ENCODE data around the gene ZAP70. TPM values are rescaled to one million over a fixed set of nuclear protein-coding genes. Genes with fewer than 3 reads are reported as not detected.

The ZAP70 gene
- total RNA-seq, 1 donor: 137 TPM

GRCh38 chr2:97759727-97760407 lies 46.5 kb downstream of the ZAP70 start:
- no peaks in the 10 kb centered on the region for H3K27me3 ChIP-seq (ENCODE audit: insufficient read depth, low read length)
- no peak overlapping the region for H3K4me3 ChIP-seq (ENCODE audit: low read length)
- peaks cover 9% of the 10 kb centered on the region for H3K4me1 ChIP-seq (ENCODE audit: insufficient read depth, low read length)
- no peaks in the 10 kb centered on the region for H3K9me3 ChIP-seq (ENCODE audit: low read depth, low read length)

GRCh38 chr2:97760480-97761049 lies 47.2 kb downstream of the ZAP70 start:
- H3K4me3 ChIP-seq (ENCODE audit: low read length): no peak overlapping the region
- H3K9me3 ChIP-seq (ENCODE audit: low read depth, low read length): no peaks in the 10 kb centered on the region
- H3K27me3 ChIP-seq (ENCODE audit: insufficient read depth, low read length): no peaks in the 10 kb centered on the region
- H3K4me1 ChIP-seq (ENCODE audit: insufficient read depth, low read length): peaks cover 9% of the 10 kb centered on the region

DNA sequence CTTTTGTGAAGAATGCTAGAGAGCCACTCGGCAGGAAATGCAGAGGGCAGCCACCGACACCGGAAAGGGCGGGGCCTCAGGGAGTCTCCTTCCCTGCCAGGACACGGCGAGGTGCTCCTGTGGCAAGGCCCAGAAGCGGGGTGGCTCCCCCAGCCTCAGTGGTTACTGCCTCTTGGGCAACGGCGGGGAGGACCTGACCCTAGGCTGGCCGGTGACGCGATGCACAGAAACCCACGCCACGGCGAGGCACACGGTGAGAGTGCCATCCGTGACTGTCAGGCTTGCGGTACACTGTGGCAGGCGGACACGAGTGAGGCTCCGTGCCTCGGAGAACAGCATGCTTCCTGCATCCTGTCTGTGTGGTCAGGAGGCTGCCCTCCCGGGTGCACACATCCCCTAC lies 47.8 kb downstream of the ZAP70 start:
- Histone ChIP-seq H3K4me1 (ENCODE audit: insufficient read depth, low read length) (peaks cover 9% of the 10 kb centered on the region), H3K4me3 (ENCODE audit: low read length) (no peak overlapping the region), H3K27me3 (ENCODE audit: insufficient read depth, low read length) (no peaks in the 10 kb centered on the region), H3K9me3 (ENCODE audit: low read depth, low read length) (no peaks in the 10 kb centered on the region)

GRCh38 chr2:97763176-97763845 lies 49.9 kb downstream of the ZAP70 start:
- H3K27me3 ChIP-seq (ENCODE audit: insufficient read depth, low read length): no peaks in the 10 kb centered on the region
- no peak overlapping the region for H3K4me3 ChIP-seq (ENCODE audit: low read length)
- H3K4me1 ChIP-seq (ENCODE audit: insufficient read depth, low read length): peaks cover 9% of the 10 kb centered on the region
- no peaks in the 10 kb centered on the region for H3K9me3 ChIP-seq (ENCODE audit: low read depth, low read length)

GRCh38 chr2:97764559-97765263 lies 51.3 kb downstream of the ZAP70 start:
- Histone ChIP-seq H3K4me3 (ENCODE audit: low read length) (no peak overlapping the region), H3K9me3 (ENCODE audit: low read depth, low read length) (no peaks in the 10 kb centered on the region), H3K4me1 (ENCODE audit: insufficient read depth, low read length) (peaks cover 5% of the 10 kb centered on the region), H3K27me3 (ENCODE audit: insufficient read depth, low read length) (no peaks in the 10 kb centered on the region)

- Histone ChIP-seq H3K9me3 (ENCODE audit: low read depth, low read length) (no peaks in the 10 kb centered on the region), H3K4me1 (ENCODE audit: insufficient read depth, low read length) (peaks cover 5% of the 10 kb centered on the region), H3K27me3 (ENCODE audit: insufficient read depth, low read length) (no peaks in the 10 kb centered on the region), H3K4me3 (ENCODE audit: low read length) (no peak overlapping the region)
Measured at GRCh38 chr2:97765933-97766332, 52.6 kb downstream of the ZAP70 start.

DNA sequence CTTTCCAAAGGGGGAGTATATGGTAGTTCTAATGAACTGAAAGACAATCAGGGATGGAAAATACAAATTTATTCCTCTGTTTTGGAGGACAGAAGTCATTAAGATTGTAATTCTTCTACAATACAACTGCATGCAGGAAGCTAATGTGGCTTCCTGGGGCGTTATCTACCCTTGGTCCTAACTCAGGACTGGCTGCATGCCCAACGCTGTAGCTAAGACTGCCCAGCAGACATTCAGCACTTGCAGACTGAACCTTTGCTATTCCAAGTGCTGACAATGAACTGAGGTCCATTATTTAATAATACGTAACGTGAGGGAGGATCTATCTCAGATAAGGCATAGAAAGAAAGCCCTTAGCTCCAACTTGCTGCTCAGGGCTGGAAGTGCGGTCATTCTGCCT lies 53.2 kb downstream of the ZAP70 start:
- Histone ChIP-seq H3K4me1 (ENCODE audit: insufficient read depth, low read length) (peaks cover 3% of the 10 kb centered on the region), H3K4me3 (ENCODE audit: low read length) (no peak overlapping the region), H3K27me3 (ENCODE audit: insufficient read depth, low read length) (no peaks in the 10 kb centered on the region), H3K9me3 (ENCODE audit: low read depth, low read length) (no peaks in the 10 kb centered on the region)

- Histone ChIP-seq H3K27me3 (ENCODE audit: insufficient read depth, low read length) (no peaks in the 10 kb centered on the region), H3K9me3 (ENCODE audit: low read depth, low read length) (no peaks in the 10 kb centered on the region), H3K4me3 (ENCODE audit: low read length) (no peak overlapping the region), H3K4me1 (ENCODE audit: insufficient read depth, low read length) (no peaks in the 10 kb centered on the region)
Measured at GRCh38 chr2:97769308-97769707, 55.9 kb downstream of the ZAP70 start.

DNA sequence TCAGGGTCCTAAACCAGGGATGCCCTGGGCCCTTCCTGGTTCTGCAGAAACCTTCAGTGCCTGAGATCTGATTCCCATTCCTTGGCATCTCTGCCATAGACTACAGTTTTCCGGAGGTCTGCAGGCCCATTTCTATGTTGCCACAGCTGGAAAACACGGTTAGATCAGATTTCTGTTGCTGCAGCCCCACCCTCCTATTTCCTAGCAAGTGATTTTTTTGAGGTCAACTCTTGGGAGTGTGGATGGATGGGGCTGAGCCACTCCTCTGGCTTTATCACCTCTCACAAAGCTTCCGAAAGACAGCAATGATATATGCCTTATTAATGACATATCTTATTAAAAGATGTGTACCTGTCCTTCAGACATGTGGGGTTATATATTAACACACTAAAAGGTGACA lies 56.3 kb downstream of the ZAP70 start:
- no peaks in the 10 kb centered on the region for H3K27me3 ChIP-seq (ENCODE audit: insufficient read depth, low read length)
- H3K9me3 ChIP-seq (ENCODE audit: low read depth, low read length): no peaks in the 10 kb centered on the region
- H3K4me1 ChIP-seq (ENCODE audit: insufficient read depth, low read length): no peaks in the 10 kb centered on the region
- no peak overlapping the region for H3K4me3 ChIP-seq (ENCODE audit: low read length)

- no peaks in the 10 kb centered on the region for H3K9me3 ChIP-seq (ENCODE audit: low read depth, low read length)
- H3K27me3 ChIP-seq (ENCODE audit: insufficient read depth, low read length): no peaks in the 10 kb centered on the region
- H3K4me3 ChIP-seq (ENCODE audit: low read length): no peak overlapping the region
- H3K4me1 ChIP-seq (ENCODE audit: insufficient read depth, low read length): no peaks in the 10 kb centered on the region
Measured at GRCh38 chr2:97770445-97770844, 57.1 kb downstream of the ZAP70 start.

- H3K4me3 ChIP-seq (ENCODE audit: low read length): no peak overlapping the region
- H3K27me3 ChIP-seq (ENCODE audit: insufficient read depth, low read length): no peaks in the 10 kb centered on the region
- no peaks in the 10 kb centered on the region for H3K4me1 ChIP-seq (ENCODE audit: insufficient read depth, low read length)
- no peaks in the 10 kb centered on the region for H3K9me3 ChIP-seq (ENCODE audit: low read depth, low read length)
Measured at GRCh38 chr2:97774425-97774824, 61.0 kb downstream of the ZAP70 start.

GRCh38 chr2:97775074-97775473 lies 61.7 kb downstream of the ZAP70 start:
- Histone ChIP-seq H3K4me1 (ENCODE audit: insufficient read depth, low read length) (no peaks in the 10 kb centered on the region), H3K27me3 (ENCODE audit: insufficient read depth, low read length) (no peaks in the 10 kb centered on the region), H3K9me3 (ENCODE audit: low read depth, low read length) (no peaks in the 10 kb centered on the region), H3K4me3 (ENCODE audit: low read length) (no peak overlapping the region)

GRCh38 chr2:97779141-97779540 lies 65.8 kb downstream of the ZAP70 start:
- no peaks in the 10 kb centered on the region for H3K4me1 ChIP-seq (ENCODE audit: insufficient read depth, low read length)
- H3K27me3 ChIP-seq (ENCODE audit: insufficient read depth, low read length): no peaks in the 10 kb centered on the region
- no peak overlapping the region for H3K4me3 ChIP-seq (ENCODE audit: low read length)
- no peaks in the 10 kb centered on the region for H3K9me3 ChIP-seq (ENCODE audit: low read depth, low read length)

- Histone ChIP-seq H3K4me1 (ENCODE audit: insufficient read depth, low read length) (no peaks in the 10 kb centered on the region), H3K9me3 (ENCODE audit: low read depth, low read length) (no peaks in the 10 kb centered on the region), H3K4me3 (ENCODE audit: low read length) (no peak overlapping the region), H3K27me3 (ENCODE audit: insufficient read depth, low read length) (no peaks in the 10 kb centered on the region)
Measured at GRCh38 chr2:97781981-97782380, 68.6 kb downstream of the ZAP70 start.

DNA sequence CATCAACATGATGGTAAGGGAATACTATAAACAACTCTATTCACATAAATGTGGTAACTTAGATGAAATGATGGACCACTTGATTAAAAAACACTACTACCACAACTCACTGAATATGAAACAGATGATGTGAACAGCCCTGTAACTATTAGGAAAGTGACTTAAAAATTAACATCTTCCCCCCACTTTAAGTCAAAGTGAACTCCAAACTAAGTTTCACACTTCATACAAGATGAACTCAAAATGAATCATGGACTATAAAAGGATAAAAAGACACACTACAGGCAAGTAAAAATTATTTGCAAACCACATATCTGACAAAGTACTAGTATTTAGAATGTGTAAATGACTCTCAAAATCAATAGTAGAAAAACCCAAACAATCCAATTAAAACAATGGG lies 71.6 kb downstream of the ZAP70 start:
- no peak overlapping the region for H3K4me3 ChIP-seq (ENCODE audit: low read length)
- no peaks in the 10 kb centered on the region for H3K9me3 ChIP-seq (ENCODE audit: low read depth, low read length)
- H3K27me3 ChIP-seq (ENCODE audit: insufficient read depth, low read length): no peaks in the 10 kb centered on the region
- no peaks in the 10 kb centered on the region for H3K4me1 ChIP-seq (ENCODE audit: insufficient read depth, low read length)
